Measurements from ENCODE around the gene HTT. TPM values are rescaled to one million over a fixed set of nuclear protein-coding genes. Genes with fewer than 3 reads are reported as not detected.

The HTT gene
- total RNA-seq, 1 donor from 2014 or later, result 38.5 TPM

DNA sequence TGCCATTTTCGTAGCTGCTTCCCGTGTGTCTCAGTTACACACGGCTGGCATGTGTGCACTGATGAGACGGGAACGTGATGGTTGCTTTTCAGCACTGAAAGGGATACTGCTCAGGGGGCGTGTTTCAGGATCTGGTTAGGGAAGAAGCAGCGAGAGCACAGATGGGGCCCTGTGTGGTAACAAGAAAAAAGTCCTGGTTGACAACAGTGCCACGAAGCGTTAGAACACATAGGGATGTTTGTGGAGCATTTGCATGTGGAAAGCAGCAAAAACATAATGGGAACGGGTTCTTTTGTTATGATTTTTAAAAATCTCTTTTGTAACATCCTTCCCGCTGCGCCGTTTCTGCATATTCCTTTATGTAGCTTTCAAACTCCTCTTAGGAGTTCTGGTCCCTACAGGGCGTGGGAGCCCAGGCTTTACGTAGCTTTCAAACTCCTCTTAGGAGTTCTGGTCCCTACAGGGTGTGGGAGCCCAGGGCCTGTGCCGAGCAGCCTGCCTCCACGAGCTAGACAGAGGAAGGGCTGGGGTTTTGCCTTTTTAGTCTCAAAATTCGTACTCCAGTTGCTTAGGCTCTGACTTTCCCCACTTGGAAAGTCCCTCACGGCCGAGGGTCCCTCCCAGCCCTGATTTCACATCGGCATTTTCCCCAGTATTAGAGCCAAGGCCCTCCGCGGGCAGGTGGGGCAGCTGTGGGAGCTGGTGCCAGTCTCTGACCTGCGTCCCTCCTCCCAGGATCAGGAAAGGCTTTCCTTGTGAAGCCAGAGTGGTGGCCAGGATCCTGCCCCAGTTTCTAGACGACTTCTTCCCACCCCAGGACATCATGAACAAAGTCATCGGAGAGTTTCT lies 163.5 kb downstream of the HTT start:
- no peaks in the 10 kb centered on the region for H3K27me3 Mint-ChIP-seq (ENCODE audit: low read depth)
- peaks cover 21% of the 10 kb centered on the region for H3K36me3 Mint-ChIP-seq (ENCODE audit: low read depth)
- no peak overlapping the region for H3K4me3 Mint-ChIP-seq (ENCODE audit: unreplicated experiment)

DNA sequence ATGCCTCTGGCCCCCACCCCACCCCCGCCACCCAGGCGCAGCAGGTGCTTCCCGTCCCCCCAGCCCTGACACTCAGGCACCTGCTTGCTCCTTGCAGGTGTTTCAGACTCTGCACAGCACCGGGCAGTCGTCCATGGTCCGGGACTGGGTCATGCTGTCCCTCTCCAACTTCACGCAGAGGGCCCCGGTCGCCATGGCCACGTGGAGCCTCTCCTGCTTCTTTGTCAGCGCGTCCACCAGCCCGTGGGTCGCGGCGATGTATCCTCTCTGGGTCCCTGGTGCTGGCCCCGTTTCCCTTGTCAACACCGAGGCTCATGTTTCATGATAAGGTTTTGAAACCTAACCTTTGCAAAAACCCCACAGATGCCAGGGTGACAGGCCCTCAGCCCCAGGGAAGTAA lies 164.2 kb downstream of the HTT start:
- H3K4me1 Mint-ChIP-seq (ENCODE audit: low read depth), result peaks cover 3% of the 10 kb centered on the region

More for the DNA sequence above, 163.5 kb downstream of the HTT start:
- peaks cover 5% of the 10 kb centered on the region for H3K4me1 Mint-ChIP-seq (ENCODE audit: low read depth)
- H3K9me3 Mint-ChIP-seq (ENCODE audit: low read depth), result no peaks in the 10 kb centered on the region
- TF ChIP-seq, protein P1, sequence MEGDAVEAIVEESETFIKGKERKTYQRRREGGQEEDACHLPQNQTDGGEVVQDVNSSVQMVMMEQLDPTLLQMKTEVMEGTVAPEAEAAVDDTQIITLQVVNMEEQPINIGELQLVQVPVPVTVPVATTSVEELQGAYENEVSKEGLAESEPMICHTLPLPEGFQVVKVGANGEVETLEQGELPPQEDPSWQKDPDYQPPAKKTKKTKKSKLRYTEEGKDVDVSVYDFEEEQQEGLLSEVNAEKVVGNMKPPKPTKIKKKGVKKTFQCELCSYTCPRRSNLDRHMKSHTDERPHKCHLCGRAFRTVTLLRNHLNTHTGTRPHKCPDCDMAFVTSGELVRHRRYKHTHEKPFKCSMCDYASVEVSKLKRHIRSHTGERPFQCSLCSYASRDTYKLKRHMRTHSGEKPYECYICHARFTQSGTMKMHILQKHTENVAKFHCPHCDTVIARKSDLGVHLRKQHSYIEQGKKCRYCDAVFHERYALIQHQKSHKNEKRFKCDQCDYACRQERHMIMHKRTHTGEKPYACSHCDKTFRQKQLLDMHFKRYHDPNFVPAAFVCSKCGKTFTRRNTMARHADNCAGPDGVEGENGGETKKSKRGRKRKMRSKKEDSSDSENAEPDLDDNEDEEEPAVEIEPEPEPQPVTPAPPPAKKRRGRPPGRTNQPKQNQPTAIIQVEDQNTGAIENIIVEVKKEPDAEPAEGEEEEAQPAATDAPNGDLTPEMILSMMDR (IDR thresholded peaks at IDR 0.05), result no peak
- DNase-seq (ENCODE audit: low spot score), result no peak
- H3K27ac Mint-ChIP-seq (ENCODE audit: unreplicated experiment), result no peak overlapping the region

DNA sequence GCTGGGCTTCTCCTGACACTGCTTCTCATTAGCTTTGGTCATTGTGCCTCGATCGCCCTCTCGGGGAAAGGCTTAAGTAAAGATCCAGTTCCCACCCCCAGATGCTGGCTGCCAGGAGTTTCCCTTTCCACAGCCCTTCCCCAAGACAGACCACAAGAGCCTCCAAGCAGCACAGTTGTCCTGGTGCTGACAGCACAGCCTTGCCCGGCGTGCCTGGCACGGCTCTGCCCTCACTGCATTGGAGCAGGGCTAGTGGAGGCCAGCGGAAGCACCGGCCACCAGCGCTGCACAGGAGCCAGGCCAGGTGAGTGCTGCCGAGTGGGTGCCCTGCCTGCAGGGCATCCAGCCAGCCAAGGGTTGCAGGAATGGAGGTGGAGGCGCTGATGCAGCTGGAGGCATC lies 164.8 kb downstream of the HTT start:
- DNase-seq (ENCODE audit: low spot score), result no peak
- Mint-ChIP-seq H3K27me3 (ENCODE audit: low read depth) (no peaks in the 10 kb centered on the region), H3K4me1 (ENCODE audit: low read depth) (no peaks in the 10 kb centered on the region), H3K9me3 (ENCODE audit: low read depth) (no peaks in the 10 kb centered on the region), H3K36me3 (ENCODE audit: low read depth) (peaks cover 19% of the 10 kb centered on the region), H3K27ac (ENCODE audit: unreplicated experiment) (no peak overlapping the region), H3K4me3 (ENCODE audit: unreplicated experiment) (no peak overlapping the region)
- TF ChIP-seq, protein P1 (IDR thresholded peaks at IDR 0.05), result no peak

More for the DNA sequence above, 164.2 kb downstream of the HTT start:
- Mint-ChIP-seq H3K9me3 (ENCODE audit: low read depth) (no peaks in the 10 kb centered on the region), H3K27me3 (ENCODE audit: low read depth) (no peaks in the 10 kb centered on the region), H3K36me3 (ENCODE audit: low read depth) (peaks cover 22% of the 10 kb centered on the region), H3K4me3 (ENCODE audit: unreplicated experiment) (no peak overlapping the region), H3K27ac (ENCODE audit: unreplicated experiment) (no peak overlapping the region)
- DNase-seq (ENCODE audit: low spot score), result no peak
- TF ChIP-seq, protein P1 (IDR thresholded peaks at IDR 0.05), result no peak

DNA sequence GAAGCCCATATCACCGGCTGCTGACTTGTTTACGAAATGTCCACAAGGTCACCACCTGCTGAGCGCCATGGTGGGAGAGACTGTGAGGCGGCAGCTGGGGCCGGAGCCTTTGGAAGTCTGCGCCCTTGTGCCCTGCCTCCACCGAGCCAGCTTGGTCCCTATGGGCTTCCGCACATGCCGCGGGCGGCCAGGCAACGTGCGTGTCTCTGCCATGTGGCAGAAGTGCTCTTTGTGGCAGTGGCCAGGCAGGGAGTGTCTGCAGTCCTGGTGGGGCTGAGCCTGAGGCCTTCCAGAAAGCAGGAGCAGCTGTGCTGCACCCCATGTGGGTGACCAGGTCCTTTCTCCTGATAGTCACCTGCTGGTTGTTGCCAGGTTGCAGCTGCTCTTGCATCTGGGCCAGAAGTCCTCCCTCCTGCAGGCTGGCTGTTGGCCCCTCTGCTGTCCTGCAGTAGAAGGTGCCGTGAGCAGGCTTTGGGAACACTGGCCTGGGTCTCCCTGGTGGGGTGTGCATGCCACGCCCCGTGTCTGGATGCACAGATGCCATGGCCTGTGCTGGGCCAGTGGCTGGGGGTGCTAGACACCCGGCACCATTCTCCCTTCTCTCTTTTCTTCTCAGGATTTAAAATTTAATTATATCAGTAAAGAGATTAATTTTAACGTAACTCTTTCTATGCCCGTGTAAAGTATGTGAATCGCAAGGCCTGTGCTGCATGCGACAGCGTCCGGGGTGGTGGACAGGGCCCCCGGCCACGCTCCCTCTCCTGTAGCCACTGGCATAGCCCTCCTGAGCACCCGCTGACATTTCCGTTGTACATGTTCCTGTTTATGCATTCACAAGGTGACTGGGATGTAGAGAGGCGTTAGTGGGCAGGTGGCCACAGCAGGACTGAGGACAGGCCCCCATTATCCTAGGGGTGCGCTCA lies 165.8 kb downstream of the HTT start:
- H3K4me3 Mint-ChIP-seq (ENCODE audit: unreplicated experiment), result no peak overlapping the region
- H3K27ac Mint-ChIP-seq (ENCODE audit: unreplicated experiment), result no peak overlapping the region

More for the DNA sequence above, 165.8 kb downstream of the HTT start:
- TF ChIP-seq, protein P1 (IDR thresholded peaks at IDR 0.05), result no peak
- DNase-seq (ENCODE audit: low spot score), result no peak
- Mint-ChIP-seq H3K36me3 (ENCODE audit: low read depth) (peaks cover 16% of the 10 kb centered on the region), H3K27me3 (ENCODE audit: low read depth) (no peaks in the 10 kb centered on the region), H3K4me1 (ENCODE audit: low read depth) (no peaks in the 10 kb centered on the region), H3K9me3 (ENCODE audit: low read depth) (no peaks in the 10 kb centered on the region)

All from chondrocyte (in vitro differentiated cells).